ENCODE data around the gene DHPS.

Gene DHPS

GRCh38 chr19:12668932-12669269 lies 12.8 kb downstream of the DHPS start:
- H3K9ac ChIP-seq (ENCODE audit: low read depth, low read length) = peak overlapping the region; percentile 95
- H3K4me3 ChIP-seq (ENCODE audit: low read depth, low read length) = peak overlapping the region; percentile 86

GRCh38 chr19:12668346-12668745 lies 13.3 kb downstream of the DHPS start:
- no peak overlapping the region for H3K9ac ChIP-seq (ENCODE audit: low read depth, low read length)
- no peaks in the 10 kb centered on the region for H3K27me3 ChIP-seq (ENCODE audit: control insufficient read depth, insufficient read depth, low read length)
- peak overlapping the region; percentile 86 for H3K4me3 ChIP-seq (ENCODE audit: low read depth, low read length)
- peaks cover 4% of the 10 kb centered on the region for H3K4me1 ChIP-seq (ENCODE audit: control insufficient read depth, insufficient read depth, low read length)
- H3K36me3 ChIP-seq (ENCODE audit: control insufficient read depth, insufficient read depth, low read length) = peaks cover 15% of the 10 kb centered on the region
- H3K9me3 ChIP-seq (ENCODE audit: control insufficient read depth, insufficient read depth, low read length) = no peaks in the 10 kb centered on the region

More at GRCh38 chr19:12668932-12669269, 12.8 kb downstream of the DHPS start:
- H3K27me3 ChIP-seq (ENCODE audit: control insufficient read depth, insufficient read depth, low read length) = no peaks in the 10 kb centered on the region
- H3K4me1 ChIP-seq (ENCODE audit: control insufficient read depth, insufficient read depth, low read length) = peaks cover 4% of the 10 kb centered on the region
- H3K9me3 ChIP-seq (ENCODE audit: control insufficient read depth, insufficient read depth, low read length) = no peaks in the 10 kb centered on the region
- peaks cover 15% of the 10 kb centered on the region for H3K36me3 ChIP-seq (ENCODE audit: control insufficient read depth, insufficient read depth, low read length)

GRCh38 chr19:12667731-12668302 lies 13.9 kb downstream of the DHPS start:
- H3K9ac ChIP-seq (ENCODE audit: low read depth, low read length) = no peak overlapping the region

GRCh38 chr19:12666265-12667048 lies 15.2 kb downstream of the DHPS start, which contains the start of the genes MAN2B1 and WDR83:
MAN2B1 (minus strand) TSS chr19:12666742; CDS start chr19:12666701, 41 bp downstream.
WDR83 (plus strand) TSS chr19:12666807; CDS start chr19:12669791, 2,984 bp downstream.
- H3K9ac ChIP-seq (ENCODE audit: low read depth, low read length) = peak within 1 kb of the TSS; percentile 67
- peaks cover 12% of the 10 kb centered on the region for H3K36me3 ChIP-seq (ENCODE audit: control insufficient read depth, insufficient read depth, low read length)
- H3K4me1 ChIP-seq (ENCODE audit: control insufficient read depth, insufficient read depth, low read length) = peaks cover 4% of the 10 kb centered on the region
- peak within 1 kb of the TSS; percentile 83 for H3K4me3 ChIP-seq (ENCODE audit: low read depth, low read length)
- H3K27me3 ChIP-seq (ENCODE audit: control insufficient read depth, insufficient read depth, low read length) = no peaks in the 10 kb centered on the region
- no peaks in the 10 kb centered on the region for H3K9me3 ChIP-seq (ENCODE audit: control insufficient read depth, insufficient read depth, low read length)

More at GRCh38 chr19:12667731-12668302, 13.9 kb downstream of the DHPS start:
- H3K9me3 ChIP-seq (ENCODE audit: control insufficient read depth, insufficient read depth, low read length) = no peaks in the 10 kb centered on the region
- peaks cover 4% of the 10 kb centered on the region for H3K4me1 ChIP-seq (ENCODE audit: control insufficient read depth, insufficient read depth, low read length)
- H3K27me3 ChIP-seq (ENCODE audit: control insufficient read depth, insufficient read depth, low read length) = no peaks in the 10 kb centered on the region
- peaks cover 15% of the 10 kb centered on the region for H3K36me3 ChIP-seq (ENCODE audit: control insufficient read depth, insufficient read depth, low read length)
- H3K4me3 ChIP-seq (ENCODE audit: low read depth, low read length) = peak overlapping the region; percentile 86

GRCh38 chr19:12665671-12666264 lies 15.9 kb downstream of the DHPS start:
- H3K9ac ChIP-seq (ENCODE audit: low read depth, low read length) = peak overlapping the region; percentile 67
- H3K4me1 ChIP-seq (ENCODE audit: control insufficient read depth, insufficient read depth, low read length) = peaks cover 4% of the 10 kb centered on the region
- H3K27me3 ChIP-seq (ENCODE audit: control insufficient read depth, insufficient read depth, low read length) = no peaks in the 10 kb centered on the region
- peaks cover 19% of the 10 kb centered on the region for H3K36me3 ChIP-seq (ENCODE audit: control insufficient read depth, insufficient read depth, low read length)
- H3K4me3 ChIP-seq (ENCODE audit: low read depth, low read length) = peak overlapping the region; percentile 83
- H3K9me3 ChIP-seq (ENCODE audit: control insufficient read depth, insufficient read depth, low read length) = no peaks in the 10 kb centered on the region

GRCh38 chr19:12665281-12665573 lies 16.5 kb downstream of the DHPS start:
- Histone ChIP-seq H3K27me3 (ENCODE audit: control insufficient read depth, insufficient read depth, low read length) (no peaks in the 10 kb centered on the region), H3K4me1 (ENCODE audit: control insufficient read depth, insufficient read depth, low read length) (peaks cover 3% of the 10 kb centered on the region), H3K36me3 (ENCODE audit: control insufficient read depth, insufficient read depth, low read length) (peaks cover 19% of the 10 kb centered on the region), H3K9ac (ENCODE audit: low read depth, low read length) (no peak overlapping the region), H3K4me3 (ENCODE audit: low read depth, low read length) (no peak overlapping the region), H3K9me3 (ENCODE audit: control insufficient read depth, insufficient read depth, low read length) (no peaks in the 10 kb centered on the region)

- Histone ChIP-seq H3K4me3 (ENCODE audit: low read depth, low read length) (no peak overlapping the region), H3K4me1 (ENCODE audit: control insufficient read depth, insufficient read depth, low read length) (peaks cover 3% of the 10 kb centered on the region), H3K9ac (ENCODE audit: low read depth, low read length) (no peak overlapping the region), H3K27me3 (ENCODE audit: control insufficient read depth, insufficient read depth, low read length) (no peaks in the 10 kb centered on the region), H3K9me3 (ENCODE audit: control insufficient read depth, insufficient read depth, low read length) (no peaks in the 10 kb centered on the region), H3K36me3 (ENCODE audit: control insufficient read depth, insufficient read depth, low read length) (peaks cover 19% of the 10 kb centered on the region)
These were observed 17.0 kb downstream of the DHPS start for GRCh38 chr19:12664406-12665280.

- peaks cover 26% of the 10 kb centered on the region for H3K36me3 ChIP-seq (ENCODE audit: control insufficient read depth, insufficient read depth, low read length)
- no peak overlapping the region for H3K4me3 ChIP-seq (ENCODE audit: low read depth, low read length)
- no peaks in the 10 kb centered on the region for H3K27me3 ChIP-seq (ENCODE audit: control insufficient read depth, insufficient read depth, low read length)
- H3K9me3 ChIP-seq (ENCODE audit: control insufficient read depth, insufficient read depth, low read length) = no peaks in the 10 kb centered on the region
- H3K4me1 ChIP-seq (ENCODE audit: control insufficient read depth, insufficient read depth, low read length) = peaks cover 1% of the 10 kb centered on the region
- H3K9ac ChIP-seq (ENCODE audit: low read depth, low read length) = no peak overlapping the region
These were observed 20.7 kb downstream of the DHPS start for GRCh38 chr19:12660980-12661379.

GRCh38 chr19:12657966-12658365 lies 23.7 kb downstream of the DHPS start:
- no peaks in the 10 kb centered on the region for H3K27me3 ChIP-seq (ENCODE audit: control insufficient read depth, insufficient read depth, low read length)
- H3K9me3 ChIP-seq (ENCODE audit: control insufficient read depth, insufficient read depth, low read length) = no peaks in the 10 kb centered on the region
- H3K4me1 ChIP-seq (ENCODE audit: control insufficient read depth, insufficient read depth, low read length) = no peaks in the 10 kb centered on the region
- H3K4me3 ChIP-seq (ENCODE audit: low read depth, low read length) = no peak overlapping the region
- H3K9ac ChIP-seq (ENCODE audit: low read depth, low read length) = no peak overlapping the region
- H3K36me3 ChIP-seq (ENCODE audit: control insufficient read depth, insufficient read depth, low read length) = peaks cover 17% of the 10 kb centered on the region

- Histone ChIP-seq H3K27me3 (ENCODE audit: control insufficient read depth, insufficient read depth, low read length) (no peaks in the 10 kb centered on the region), H3K9ac (ENCODE audit: low read depth, low read length) (peak overlapping the region; percentile 4), H3K36me3 (ENCODE audit: control insufficient read depth, insufficient read depth, low read length) (peaks cover 17% of the 10 kb centered on the region), H3K4me3 (ENCODE audit: low read depth, low read length) (peak overlapping the region; percentile 43), H3K9me3 (ENCODE audit: control insufficient read depth, insufficient read depth, low read length) (no peaks in the 10 kb centered on the region), H3K4me1 (ENCODE audit: control insufficient read depth, insufficient read depth, low read length) (no peaks in the 10 kb centered on the region)
These were observed 24.6 kb downstream of the DHPS start for GRCh38 chr19:12656899-12657571.

GRCh38 chr19:12655546-12655945 lies 26.1 kb downstream of the DHPS start:
- H3K27me3 ChIP-seq (ENCODE audit: control insufficient read depth, insufficient read depth, low read length) = no peaks in the 10 kb centered on the region
- H3K36me3 ChIP-seq (ENCODE audit: control insufficient read depth, insufficient read depth, low read length) = peaks cover 9% of the 10 kb centered on the region
- H3K4me1 ChIP-seq (ENCODE audit: control insufficient read depth, insufficient read depth, low read length) = no peaks in the 10 kb centered on the region
- H3K4me3 ChIP-seq (ENCODE audit: low read depth, low read length) = no peak overlapping the region
- H3K9ac ChIP-seq (ENCODE audit: low read depth, low read length) = no peak overlapping the region
- no peaks in the 10 kb centered on the region for H3K9me3 ChIP-seq (ENCODE audit: control insufficient read depth, insufficient read depth, low read length)

Data from iPS-15b (cell line).